IMR-90 (cell line): ENCODE measurements around the gene ZNF771. TPM values are rescaled to one million over a fixed set of nuclear protein-coding genes. Genes with fewer than 3 reads are reported as not detected.

Source experiments
- ATAC-seq: fragments of 200-7000 bp; cut with Tn5 transposase; 2 replicates; pipeline ENCODE4 v1.9.1; 2020; ENCODE audit warnings: low read depth, mild to moderate bottlenecking, moderate library complexity
- BruUV-seq: library from RNA; stranded (reverse); fragments of 400-500 nt; replicated peaks from 2 replicates; lab custom pipeline; 2021; lab: Mats Ljungman, UMichigan
- CTCF ChIA-PET: fragments of 300-600 bp; formaldehyde crosslinking; extraction: SDS; loops from one replicate; lab custom pipeline; 2021; ENCODE audit warnings: antibody characterized with exemption; lab: Yijun Ruan, JAX
- POLR2A ChIA-PET: fragments of 300-600 bp; sonication (Branson Sonifier 250); formaldehyde crosslinking; loops from one replicate; lab custom pipeline; 2022; ENCODE audit warnings: antibody characterized with exemption; ENCODE audit not compliant: unreplicated experiment; lab: Charles Lee
- DNase-seq: peaks from one replicate; pipeline ENCODE4 v3.0.0; 2013
- H2AFZ ChIP-seq: replicated peaks from 2 replicates; pipeline ENCODE3; 2013; ENCODE audit warnings: low read length, mild to moderate bottlenecking; ENCODE audit not compliant: poor library complexity
- H2AK5ac ChIP-seq: 2 replicates; pipeline ENCODE4 v1.6.1; 2013; ENCODE audit warnings: low read depth, low read length, inconsistent platforms
- H2AK9ac ChIP-seq: replicated peaks from 2 replicates; pipeline ENCODE3; 2013; ENCODE audit warnings: mild to moderate bottlenecking, low read depth, low read length, moderate library complexity; ENCODE audit not compliant: poor library complexity
- H2BK120ac ChIP-seq: 2 replicates; pipeline ENCODE4 v1.6.1; 2013; ENCODE audit warnings: low read depth, low read length, inconsistent platforms
- H2BK15ac ChIP-seq: 3 replicates; pipeline ENCODE4 v1.6.1; 2013; ENCODE audit warnings: low read depth, low read length, inconsistent platforms
- H2BK20ac ChIP-seq: 2 replicates; pipeline ENCODE4 v1.6.1; 2013; ENCODE audit warnings: low read depth, mild to moderate bottlenecking, inconsistent platforms, low read length, moderate library complexity
- H2BK5ac ChIP-seq: 2 replicates; pipeline ENCODE4 v1.6.1; 2013; ENCODE audit warnings: mild to moderate bottlenecking, low read depth, low read length, inconsistent platforms; ENCODE audit not compliant: poor library complexity, severe bottlenecking
- H3K14ac ChIP-seq: replicated peaks from 2 replicates; pipeline ENCODE4 v1.6.1; 2013; ENCODE audit warnings: low read depth, low read length, inconsistent platforms
- H3K18ac ChIP-seq: 2 replicates; pipeline ENCODE4 v1.6.1; 2013; ENCODE audit warnings: low read depth, low read length, control low read depth
- H3K23ac ChIP-seq: 2 replicates; pipeline ENCODE4 v1.6.1; 2013; ENCODE audit warnings: low read depth, low read length, inconsistent platforms
- H3K27ac ChIP-seq: 2 replicates; pipeline ENCODE4 v1.5.1; 2013; ENCODE audit warnings: mild to moderate bottlenecking, control low read depth, low read length; ENCODE audit not compliant: insufficient read depth
- H3K27me3 ChIP-seq: 2 replicates; pipeline ENCODE4 v1.6.1; 2013; ENCODE audit warnings: low read length; ENCODE audit not compliant: control insufficient read depth, insufficient read depth
- H3K36me3 ChIP-seq: 2 replicates; pipeline ENCODE4 v1.6.1; 2013; ENCODE audit warnings: low read length, mixed read lengths; ENCODE audit not compliant: control insufficient read depth, insufficient read depth
- H3K4ac ChIP-seq: 2 replicates; pipeline ENCODE4 v1.6.1; 2013; ENCODE audit warnings: low read depth, low read length, inconsistent platforms
- H3K4me1 ChIP-seq: 2 replicates; pipeline ENCODE4 v1.6.1; 2013; ENCODE audit warnings: low read length, mixed read lengths; ENCODE audit not compliant: control insufficient read depth, insufficient read depth
- H3K4me2 ChIP-seq: 2 replicates; pipeline ENCODE4 v1.6.1; 2013; ENCODE audit warnings: low read depth, mild to moderate bottlenecking, control low read depth, low read length, moderate library complexity
- H3K4me3 ChIP-seq: 2 replicates; pipeline ENCODE4 v1.5.1; 2013; ENCODE audit warnings: low read depth, mild to moderate bottlenecking, control low read depth, low read length, moderate library complexity; ENCODE audit not compliant: insufficient read depth
- H3K56ac ChIP-seq: 2 replicates; pipeline ENCODE4 v1.6.1; 2013; ENCODE audit warnings: low read length, inconsistent platforms; ENCODE audit not compliant: insufficient read depth; ENCODE audit errors: extremely low read depth
- H3K79me1 ChIP-seq, 2 experiments: 2 replicates each; pipeline ENCODE4 v1.6.1; 2013; ENCODE audit warnings: low read length in 2 of 2, inconsistent platforms in 1 of 2, low read depth in 1 of 2
- H3K9ac ChIP-seq: 2 replicates; pipeline ENCODE4 v1.6.1; 2013; ENCODE audit warnings: low read depth, low read length, control low read depth
- H3K9me1 ChIP-seq: 2 replicates; pipeline ENCODE4 v1.6.1; 2013; ENCODE audit warnings: low read length, inconsistent platforms; ENCODE audit not compliant: insufficient read depth
- H3K9me3 ChIP-seq: 2 replicates; pipeline ENCODE4 v1.6.1; 2013; ENCODE audit warnings: low read length; ENCODE audit not compliant: control insufficient read depth, insufficient read depth
- H4K20me1 ChIP-seq: 2 replicates; pipeline ENCODE4 v1.6.1; 2013; ENCODE audit warnings: low read length, inconsistent platforms; ENCODE audit not compliant: insufficient read depth
- H4K5ac ChIP-seq: 2 replicates; pipeline ENCODE4 v1.6.1; 2013; ENCODE audit warnings: mild to moderate bottlenecking, low read depth, low read length, control low read depth
- H4K8ac ChIP-seq, 2 experiments: 2 replicates each; pipeline ENCODE4 v1.6.1; 2013; ENCODE audit warnings: low read depth in 2 of 2, low read length in 2 of 2, control low read depth in 1 of 2, inconsistent platforms in 1 of 2
- H4K91ac ChIP-seq: 2 replicates; pipeline ENCODE4 v1.6.1; 2013; ENCODE audit warnings: low read depth, low read length, inconsistent platforms; ENCODE audit not compliant: insufficient read depth
- MAFK ChIP-seq: IDR thresholded peaks from 2 replicates; pipeline ENCODE4 v1.6.1; 2012; ENCODE audit warnings: low read depth, low read length, improper control_type of control experiment
- MXI1 ChIP-seq: IDR thresholded peaks from 2 replicates; pipeline ENCODE4 v1.6.1; 2012; ENCODE audit warnings: low read depth, mild to moderate bottlenecking, low read length, moderate library complexity, borderline replicate concordance
- POLR2A ChIP-seq: IDR thresholded peaks from 2 replicates; pipeline ENCODE4 v1.6.1; 2012; ENCODE audit warnings: mild to moderate bottlenecking, low read depth, low read length
- RCOR1 ChIP-seq: IDR thresholded peaks from 2 replicates; pipeline ENCODE4 v1.6.1; 2012; ENCODE audit warnings: mild to moderate bottlenecking, low read length, improper control_type of control experiment; ENCODE audit not compliant: insufficient replicate concordance
- RFX5 ChIP-seq: IDR thresholded peaks from 2 replicates; pipeline ENCODE4 v1.8.0; 2012; ENCODE audit warnings: low read depth, mild to moderate bottlenecking, low read length, moderate library complexity
- USF2 ChIP-seq: fragments of 150-350 bp; IDR thresholded peaks from 2 replicates; pipeline ENCODE4 v1.6.1; 2017; ENCODE audit warnings: mild to moderate bottlenecking, antibody characterized with exemption, low read length, low read depth
- WGBS, 2 experiments: methylation state at CpG; one replicate each; pipeline versions ENCODE4 v1.1.5 to v1.1.7; 2013; ENCODE audit warnings: missing lambda C conversion rate in 2 of 2; ENCODE audit not compliant: insufficient read length in 1 of 2; ENCODE audit errors: extremely low coverage in 2 of 2; 5-methylcytosine and 5-hydroxymethylcytosine counted together
- dilution Hi-C: fragments of 300-500 bp; cut with HindIII; formaldehyde crosslinking; loops from one replicate; pipeline ENCODE4 v1.14.3; 2018; ENCODE audit warnings: low sequenced_read_pairs; ENCODE audit not compliant: unreplicated experiment
- in situ Hi-C: fragments of 300-500 bp; cut with MboI; formaldehyde crosslinking; loops from 3 replicates; pipeline ENCODE4 v1.14.3; 2019; ENCODE audit warnings: low sequenced_read_pairs, inconsistent platforms, mixed read lengths
- intact Hi-C: fragments of 100-400 bp; cut with micrococcal nuclease; formaldehyde crosslinking; loops from 2 replicates; pipeline ENCODE4 v1.10.0; 2022
- polyA plus RNA-seq, 3 experiments: library from polyadenylated mRNA; depleted of rRNA; stranded (reverse); fragments of >200 nt; gene quantifications; 2 replicates each; pipeline ENCODE4 v1.2.3, GENCODE V29; 2012; ENCODE audit warnings: low replicate concordance in 1 of 3
- total RNA-seq: library from RNA; depleted of rRNA; stranded (reverse); fragments of >200 nt; gene quantifications from 2 replicates; pipeline ENCODE4 v1.2.3, GENCODE V29; 2012
- TF ChIP-seq, protein P1 (sequence below): fragments of 150-350 bp; IDR thresholded peaks from 2 replicates; pipeline ENCODE4 v1.6.1; 2016; ENCODE audit warnings: low read depth, mild to moderate bottlenecking, low read length, moderate library complexity, borderline replicate concordance
- TF ChIP-seq, protein P2 (sequence below): conservative IDR thresholded peaks from 2 replicates; pipeline ENCODE4 v1.5.1; 2012; ENCODE audit warnings: mild to moderate bottlenecking, low read depth, low read length, improper control_type of control experiment

Gene ZNF771
- total and polyA plus RNA-seq, 2 of the 4 experiments (the other 2 are of a cell fraction) = 5.2 to 10.9 TPM

- ChIA-PET POLR2A (no interaction called here), CTCF (no interaction called here)
- Histone ChIP-seq H3K56ac (no peak overlapping the region), H2BK15ac (no peak overlapping the region), H3K4me3 (no peak overlapping the region), H4K20me1 (peaks cover 10% of the 10 kb centered on the region), H3K18ac (no peak overlapping the region), H3K14ac (no peak overlapping the region), H3K9me3 (no peaks in the 10 kb centered on the region), H3K9me1 (peaks cover 16% of the 10 kb centered on the region), H3K79me1 (peaks cover 5 to 30% of the 10 kb centered on the region in 2 experiments), H2AK5ac (no peak overlapping the region), H2BK120ac (no peak overlapping the region), H2BK20ac (no peak overlapping the region), H3K4me1 (peaks cover 7% of the 10 kb centered on the region), H3K36me3 (no peaks in the 10 kb centered on the region), H2BK5ac (no peak overlapping the region), H3K9ac (no peak overlapping the region), H4K5ac (no peak overlapping the region), H2AK9ac (no peak overlapping the region), H3K27me3 (no peaks in the 10 kb centered on the region), H3K23ac (no peak overlapping the region), H3K27ac (no peak overlapping the region), H3K4ac (no peak overlapping the region), H4K91ac (no peak overlapping the region), H4K8ac (no peak overlapping the region), H2AFZ (no peak overlapping the region), H3K4me2 (no peak overlapping the region)
- BruUV-seq = no TSS peak
- DNase-seq = no peak
- intact Hi-C loops (no loop called here), in situ Hi-C loops (no loop called here), dilution Hi-C loops (no loop called here)
- no peak for ATAC-seq
- TF ChIP-seq MAFK (no peak), POLR2A (no peak), RCOR1 (no peak), RFX5 (no peak), USF2 (no peak), MXI1 (no peak)
- TF ChIP-seq, protein P1, sequence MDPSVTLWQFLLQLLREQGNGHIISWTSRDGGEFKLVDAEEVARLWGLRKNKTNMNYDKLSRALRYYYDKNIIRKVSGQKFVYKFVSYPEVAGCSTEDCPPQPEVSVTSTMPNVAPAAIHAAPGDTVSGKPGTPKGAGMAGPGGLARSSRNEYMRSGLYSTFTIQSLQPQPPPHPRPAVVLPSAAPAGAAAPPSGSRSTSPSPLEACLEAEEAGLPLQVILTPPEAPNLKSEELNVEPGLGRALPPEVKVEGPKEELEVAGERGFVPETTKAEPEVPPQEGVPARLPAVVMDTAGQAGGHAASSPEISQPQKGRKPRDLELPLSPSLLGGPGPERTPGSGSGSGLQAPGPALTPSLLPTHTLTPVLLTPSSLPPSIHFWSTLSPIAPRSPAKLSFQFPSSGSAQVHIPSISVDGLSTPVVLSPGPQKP = no peak
- TF ChIP-seq, protein P2, sequence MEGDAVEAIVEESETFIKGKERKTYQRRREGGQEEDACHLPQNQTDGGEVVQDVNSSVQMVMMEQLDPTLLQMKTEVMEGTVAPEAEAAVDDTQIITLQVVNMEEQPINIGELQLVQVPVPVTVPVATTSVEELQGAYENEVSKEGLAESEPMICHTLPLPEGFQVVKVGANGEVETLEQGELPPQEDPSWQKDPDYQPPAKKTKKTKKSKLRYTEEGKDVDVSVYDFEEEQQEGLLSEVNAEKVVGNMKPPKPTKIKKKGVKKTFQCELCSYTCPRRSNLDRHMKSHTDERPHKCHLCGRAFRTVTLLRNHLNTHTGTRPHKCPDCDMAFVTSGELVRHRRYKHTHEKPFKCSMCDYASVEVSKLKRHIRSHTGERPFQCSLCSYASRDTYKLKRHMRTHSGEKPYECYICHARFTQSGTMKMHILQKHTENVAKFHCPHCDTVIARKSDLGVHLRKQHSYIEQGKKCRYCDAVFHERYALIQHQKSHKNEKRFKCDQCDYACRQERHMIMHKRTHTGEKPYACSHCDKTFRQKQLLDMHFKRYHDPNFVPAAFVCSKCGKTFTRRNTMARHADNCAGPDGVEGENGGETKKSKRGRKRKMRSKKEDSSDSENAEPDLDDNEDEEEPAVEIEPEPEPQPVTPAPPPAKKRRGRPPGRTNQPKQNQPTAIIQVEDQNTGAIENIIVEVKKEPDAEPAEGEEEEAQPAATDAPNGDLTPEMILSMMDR = no peak
- WGBS, 2 experiments = 94% methylated on average over 6 of the region's 6 CpGs; no CpG with 5 or more reads in 1 of the 2 experiments
These were observed 26.6 kb upstream of the ZNF771 start for GRCh38 chr16:30380803-30381208.
